Stimulated activated CD4-positive, alpha-beta T cell treated with anti-CD3 and anti-CD28 coated beads, Interleukin-15, amount 100 ng/mL, for 1 hour (primary cell): ENCODE results near the gene WNT6.

Experiments used
- DNase-seq, 2 donors: peaks; one replicate each; pipeline ENCODE4 v3.0.0-alpha.2; 2020; ENCODE audit warnings: low read depth in 1 of 2, low spot score in 1 of 2

The WNT6 gene

DNA sequence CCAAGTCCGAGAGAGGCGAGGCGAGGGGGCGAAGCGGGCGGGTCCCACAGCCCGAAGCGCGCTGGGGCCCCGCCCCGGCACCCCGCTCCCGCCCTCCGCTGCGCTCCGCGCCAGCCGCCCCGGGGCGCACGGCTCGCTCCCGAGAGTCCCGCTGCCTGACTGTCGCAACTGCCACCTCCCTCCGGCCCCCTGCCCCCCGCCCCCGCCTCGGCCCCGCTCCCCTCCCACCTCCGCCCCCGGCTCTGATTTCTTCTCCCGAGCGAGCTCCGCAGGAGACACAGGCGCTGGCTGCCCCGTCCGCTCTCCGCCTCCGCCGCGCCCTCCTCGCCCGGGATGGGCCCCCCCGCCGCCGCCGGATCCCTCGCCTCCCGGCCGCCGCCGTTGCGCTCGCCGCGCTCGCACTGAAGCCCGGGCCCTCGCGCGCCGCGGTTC lies at the start of gene WNT6:
Gene WNT6, plus strand, starts transcription at position 250 of the 432 bp plus-strand sequence. CDS start 233 bp downstream, outside the sequence.
- no peak for DNase-seq

DNA sequence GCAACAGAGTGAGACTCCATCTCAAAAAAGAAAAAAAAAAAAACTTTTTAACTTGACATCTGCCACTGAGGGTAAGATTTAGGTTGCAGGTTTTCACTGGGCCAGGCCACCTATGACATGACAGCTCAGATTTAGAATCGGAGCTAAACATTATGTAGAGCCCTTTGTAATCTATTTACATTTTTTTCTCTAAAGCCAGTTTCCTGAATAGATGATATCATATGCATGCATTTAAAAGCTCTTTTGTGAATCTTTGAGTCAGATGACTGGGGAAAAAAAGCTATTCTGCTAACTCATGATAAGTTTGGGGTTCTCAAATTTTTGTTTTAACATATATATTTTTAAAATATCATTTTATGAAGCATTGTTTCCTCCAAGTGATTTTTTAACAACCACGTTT lies 49.3 kb upstream of the WNT6 start:
- no peak for DNase-seq

DNA sequence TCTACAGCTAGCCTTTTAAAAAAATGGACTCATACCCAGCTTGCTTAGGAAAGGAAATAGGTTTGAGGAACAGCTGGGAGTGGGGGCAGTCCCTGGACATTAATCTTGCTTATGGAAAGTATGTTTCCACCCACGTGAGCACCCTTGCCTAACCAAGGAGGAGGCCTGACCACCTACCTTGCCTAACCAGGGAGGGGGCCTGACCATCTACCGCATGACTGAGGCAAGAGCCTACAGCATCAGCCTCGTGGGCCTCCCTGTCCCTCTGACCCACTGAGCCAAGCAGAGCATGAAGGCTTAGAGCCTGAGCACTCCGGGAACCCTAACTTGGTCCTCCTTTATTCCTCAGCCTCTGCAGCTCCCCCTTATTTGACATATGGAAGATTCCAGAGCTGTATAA lies 48.2 kb upstream of the WNT6 start:
- no peak for DNase-seq

DNA sequence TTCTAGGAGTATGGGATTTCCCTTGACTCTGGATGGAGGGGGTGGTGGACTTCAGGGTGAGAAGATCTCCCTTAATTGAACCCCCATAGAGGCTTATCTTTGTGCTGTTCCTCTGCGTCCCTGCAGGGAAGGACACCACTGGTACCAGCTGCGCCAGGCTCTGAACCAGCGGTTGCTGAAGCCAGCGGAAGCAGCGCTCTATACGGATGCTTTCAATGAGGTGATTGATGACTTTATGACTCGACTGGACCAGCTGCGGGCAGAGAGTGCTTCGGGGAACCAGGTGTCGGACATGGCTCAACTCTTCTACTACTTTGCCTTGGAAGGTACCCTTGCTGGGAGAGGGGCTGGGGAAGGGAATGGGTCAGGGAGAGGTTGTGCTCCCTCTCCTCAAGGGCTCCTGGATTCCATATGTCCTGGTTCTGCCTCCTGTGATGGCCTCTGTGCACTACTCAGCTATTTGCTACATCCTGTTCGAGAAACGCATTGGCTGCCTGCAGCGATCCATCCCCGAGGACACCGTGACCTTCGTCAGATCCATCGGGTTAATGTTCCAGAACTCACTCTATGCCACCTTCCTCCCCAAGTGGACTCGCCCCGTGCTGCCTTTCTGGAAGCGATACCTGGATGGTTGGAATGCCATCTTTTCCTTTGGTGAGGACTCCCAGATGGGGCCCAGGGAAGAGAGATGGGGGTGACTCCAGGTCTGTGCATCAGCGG lies 47.3 kb upstream of the WNT6 start:
- no peak for DNase-seq

DNA sequence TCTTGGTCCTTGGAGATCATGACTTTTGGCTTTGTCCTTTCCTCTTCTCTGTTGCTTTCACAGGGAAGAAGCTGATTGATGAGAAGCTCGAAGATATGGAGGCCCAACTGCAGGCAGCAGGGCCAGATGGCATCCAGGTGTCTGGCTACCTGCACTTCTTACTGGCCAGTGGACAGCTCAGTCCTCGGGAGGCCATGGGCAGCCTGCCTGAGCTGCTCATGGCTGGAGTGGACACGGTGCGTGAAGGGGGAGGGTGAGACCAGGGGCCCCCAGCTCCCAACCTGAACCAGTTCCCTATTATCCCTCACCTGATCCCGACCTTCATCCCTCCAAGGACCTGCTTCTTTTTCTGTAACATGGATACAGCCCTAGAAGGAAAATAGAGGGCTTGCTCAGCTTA lies 46.7 kb upstream of the WNT6 start:
- DNase-seq = no peak

DNA sequence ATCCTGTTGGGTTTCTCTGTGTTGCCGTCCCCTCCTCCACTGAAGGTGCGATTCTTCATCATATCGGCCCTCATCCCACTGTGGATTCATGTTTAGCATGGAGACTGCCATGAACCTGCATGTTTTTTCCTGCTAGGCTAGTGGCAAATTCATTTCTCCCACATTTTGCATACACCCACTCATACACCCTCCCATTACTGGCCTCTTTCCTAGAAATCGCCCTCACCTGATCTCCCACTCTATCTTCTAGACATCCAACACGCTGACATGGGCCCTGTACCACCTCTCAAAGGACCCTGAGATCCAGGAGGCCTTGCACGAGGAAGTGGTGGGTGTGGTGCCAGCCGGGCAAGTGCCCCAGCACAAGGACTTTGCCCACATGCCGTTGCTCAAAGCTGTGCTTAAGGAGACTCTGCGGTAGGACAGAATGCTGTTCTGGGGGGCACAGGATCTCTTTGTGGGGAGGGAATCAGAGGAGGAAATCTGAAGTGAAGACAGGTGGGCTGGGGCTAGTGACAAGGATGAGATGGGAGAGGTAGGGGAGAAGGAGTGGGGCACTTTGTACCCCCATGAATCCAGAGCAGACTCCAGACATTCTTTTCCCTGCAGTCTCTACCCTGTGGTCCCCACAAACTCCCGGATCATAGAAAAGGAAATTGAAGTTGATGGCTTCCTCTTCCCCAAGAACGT lies 45.7 kb upstream of the WNT6 start:
- DNase-seq = no peak

DNA sequence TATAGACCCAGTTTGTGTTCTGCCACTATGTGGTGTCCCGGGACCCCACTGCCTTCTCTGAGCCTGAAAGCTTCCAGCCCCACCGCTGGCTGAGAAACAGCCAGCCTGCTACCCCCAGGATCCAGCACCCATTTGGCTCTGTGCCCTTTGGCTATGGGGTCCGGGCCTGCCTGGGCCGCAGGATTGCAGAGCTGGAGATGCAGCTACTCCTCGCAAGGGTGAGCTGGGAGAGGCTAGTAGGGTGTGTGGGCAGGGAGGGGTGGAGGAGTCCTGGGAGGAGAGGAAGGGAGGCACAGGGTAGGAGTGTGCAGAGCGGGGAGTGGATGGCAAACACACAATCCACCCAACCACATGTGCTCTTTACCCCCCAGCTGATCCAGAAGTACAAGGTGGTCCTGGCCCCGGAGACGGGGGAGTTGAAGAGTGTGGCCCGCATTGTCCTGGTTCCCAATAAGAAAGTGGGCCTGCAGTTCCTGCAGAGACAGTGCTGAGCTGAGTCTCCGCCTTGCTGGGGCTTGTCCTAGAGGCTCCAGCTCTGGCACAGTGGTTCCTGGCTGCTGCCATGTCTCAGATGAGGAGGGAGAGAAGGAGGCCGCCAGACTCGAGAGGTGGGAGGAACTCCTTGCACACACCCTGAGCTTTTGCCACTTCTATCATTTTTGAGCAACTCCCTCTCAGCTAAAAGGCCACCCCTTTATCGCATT lies 44.9 kb upstream of the WNT6 start:
- DNase-seq = no peak

DNA sequence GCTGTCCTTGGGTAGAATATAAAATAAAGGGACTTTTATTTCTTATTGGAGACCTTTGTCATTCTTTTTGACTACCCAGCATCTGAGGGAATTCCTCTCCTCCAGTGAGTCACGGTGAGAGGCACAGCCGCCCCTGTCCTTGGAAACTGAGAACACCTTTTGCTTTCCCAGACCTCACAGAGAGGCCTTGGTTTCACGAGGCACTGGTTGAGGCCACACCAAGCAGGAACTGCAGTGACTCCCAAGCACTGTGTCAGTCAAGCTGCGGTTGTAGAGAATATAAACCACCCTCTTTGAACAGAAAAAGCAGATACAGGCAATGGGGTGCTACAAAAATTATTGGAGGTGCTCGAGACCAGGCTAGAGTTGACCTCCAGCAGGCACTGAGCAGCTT lies 44.4 kb upstream of the WNT6 start:
- no peak for DNase-seq

DNA sequence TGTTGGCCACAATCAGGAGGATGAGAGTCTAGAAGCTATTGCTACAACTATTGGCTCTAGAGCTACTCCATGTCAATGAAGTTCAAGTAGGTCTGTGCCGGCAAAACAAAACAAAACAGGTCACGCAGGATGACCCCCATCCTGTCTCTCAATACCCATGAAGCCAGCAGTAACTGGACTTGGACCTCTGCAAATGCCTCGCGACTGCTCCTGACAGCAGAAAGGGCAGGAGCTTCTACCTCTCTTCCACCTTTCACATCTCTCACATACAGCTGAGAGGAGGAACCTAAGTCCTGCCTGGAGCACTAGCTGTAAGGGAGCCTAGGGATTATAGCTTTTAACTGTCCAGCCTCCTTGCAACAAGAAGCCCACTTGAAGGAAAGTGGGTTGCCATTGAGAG lies 44.0 kb upstream of the WNT6 start:
- DNase-seq = no peak

DNA sequence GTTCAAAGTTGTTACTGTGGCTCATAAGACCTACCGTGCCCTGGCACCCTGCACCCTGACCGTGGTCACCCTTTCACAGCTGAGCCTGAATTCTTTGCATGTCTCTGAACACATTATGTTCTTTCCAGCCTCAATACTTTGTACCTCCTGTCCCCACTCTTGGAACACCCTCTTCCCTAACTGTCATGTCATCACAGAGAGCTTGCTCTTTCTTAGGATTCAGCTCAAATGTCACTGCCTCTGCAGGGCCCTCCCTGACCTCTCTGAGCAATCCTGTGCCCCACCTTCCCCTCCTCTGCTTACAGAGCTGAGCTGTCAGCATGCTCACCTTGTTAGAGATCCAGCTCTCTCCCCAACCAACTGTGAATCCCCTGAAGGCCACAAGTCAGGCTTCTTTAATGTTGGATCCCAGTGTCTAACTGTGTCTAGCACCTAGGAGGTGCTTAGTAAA lies 43.0 kb upstream of the WNT6 start:
- no peak for DNase-seq

DNA sequence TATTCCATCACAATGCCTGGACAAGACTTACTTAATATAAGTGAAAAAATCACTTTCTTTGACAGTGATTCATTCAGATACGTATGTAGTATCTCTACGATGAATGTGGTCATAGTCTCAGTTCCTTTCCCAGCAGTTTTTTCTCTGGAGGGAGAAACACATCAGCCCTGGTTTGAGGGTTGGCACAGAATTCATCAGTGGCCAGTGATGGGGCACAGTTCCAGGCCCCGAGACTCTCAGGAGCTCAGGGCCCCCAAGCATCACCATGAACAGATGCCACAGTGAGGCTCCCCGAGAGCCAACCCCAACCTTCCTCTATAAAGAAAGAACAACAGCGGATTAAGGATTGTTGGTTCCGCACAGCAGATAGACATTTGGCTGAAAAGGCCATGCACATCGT lies 40.5 kb upstream of the WNT6 start:
- no peak for DNase-seq

DNA sequence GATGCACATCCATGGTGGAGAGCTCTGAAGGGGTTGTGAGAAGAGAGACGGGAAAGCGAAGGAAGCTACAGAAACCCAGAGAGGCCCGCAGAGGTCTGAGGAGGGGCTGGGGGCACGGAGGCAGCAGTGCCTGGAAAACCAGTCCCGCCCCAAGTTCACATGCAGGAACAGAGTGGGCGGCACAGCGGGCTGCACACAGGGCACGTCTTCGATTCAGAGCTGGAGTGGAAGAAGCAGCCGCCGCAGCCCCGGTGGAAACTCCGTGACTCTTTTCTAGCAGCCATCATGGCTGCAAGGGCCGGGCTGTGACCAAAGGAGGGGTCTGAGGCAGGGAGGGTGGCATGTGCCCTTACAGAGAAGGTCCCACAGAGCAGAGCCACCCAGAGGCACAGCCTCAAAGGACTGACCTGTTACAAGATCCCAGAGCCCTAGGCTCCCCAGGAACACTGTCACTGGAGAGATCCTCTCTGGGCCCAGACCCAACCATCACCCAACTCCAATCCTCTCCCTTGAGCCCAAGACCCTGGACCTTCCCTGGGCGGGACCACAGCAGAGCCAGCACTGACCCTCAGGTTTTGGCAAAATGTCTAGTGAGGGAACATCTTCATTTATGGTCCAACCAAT lies 38.7 kb upstream of the WNT6 start:
- no peak for DNase-seq

DNA sequence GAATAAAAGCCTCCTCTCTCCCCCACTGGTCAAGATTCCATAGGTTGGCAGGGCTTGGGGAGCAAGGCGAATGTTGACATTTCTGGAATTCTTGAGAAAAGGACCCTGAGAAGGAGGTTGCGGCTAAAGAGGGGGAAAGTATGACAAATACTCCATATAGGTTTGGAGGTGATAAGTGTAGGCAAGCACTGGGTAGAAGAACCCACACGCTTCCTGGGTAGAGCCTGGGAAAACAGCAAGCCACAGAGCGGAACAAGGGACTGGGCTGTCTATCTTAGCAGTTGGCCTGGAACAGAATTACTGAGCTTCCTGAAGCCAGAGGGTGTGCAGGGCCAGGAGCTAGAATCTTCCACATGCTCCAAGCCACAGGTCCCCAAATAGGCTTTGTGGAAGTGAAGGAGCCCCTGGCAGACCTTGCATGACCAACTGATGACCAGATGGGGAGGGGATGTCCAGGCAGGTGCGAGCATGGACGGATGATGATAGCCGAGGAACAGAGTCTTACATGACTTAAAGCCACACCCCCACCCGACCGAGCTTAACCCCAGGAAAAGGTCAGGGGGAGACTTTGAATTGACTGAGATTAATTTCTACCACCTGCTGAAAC lies 37.9 kb upstream of the WNT6 start:
- DNase-seq = no peak

DNA sequence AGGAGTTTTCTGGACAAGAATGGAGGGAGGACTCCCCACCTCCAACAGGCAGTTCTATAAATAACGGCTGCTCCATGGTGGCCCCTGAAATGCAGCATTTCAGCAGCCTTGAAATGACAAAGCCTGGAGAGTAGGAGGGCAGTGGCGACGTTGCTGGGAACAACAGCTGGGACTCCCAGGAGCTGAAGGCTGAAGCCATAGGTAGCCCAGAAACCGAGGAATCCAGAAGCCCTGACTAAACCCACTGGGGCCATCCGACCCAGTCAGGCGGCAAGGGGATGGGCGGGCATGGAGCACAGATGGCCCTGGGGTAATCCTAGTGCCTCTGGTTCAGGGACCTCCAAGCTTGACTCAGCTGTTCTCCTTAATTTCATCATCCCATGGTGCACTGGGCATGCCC lies 37.0 kb upstream of the WNT6 start:
- no peak for DNase-seq

DNA sequence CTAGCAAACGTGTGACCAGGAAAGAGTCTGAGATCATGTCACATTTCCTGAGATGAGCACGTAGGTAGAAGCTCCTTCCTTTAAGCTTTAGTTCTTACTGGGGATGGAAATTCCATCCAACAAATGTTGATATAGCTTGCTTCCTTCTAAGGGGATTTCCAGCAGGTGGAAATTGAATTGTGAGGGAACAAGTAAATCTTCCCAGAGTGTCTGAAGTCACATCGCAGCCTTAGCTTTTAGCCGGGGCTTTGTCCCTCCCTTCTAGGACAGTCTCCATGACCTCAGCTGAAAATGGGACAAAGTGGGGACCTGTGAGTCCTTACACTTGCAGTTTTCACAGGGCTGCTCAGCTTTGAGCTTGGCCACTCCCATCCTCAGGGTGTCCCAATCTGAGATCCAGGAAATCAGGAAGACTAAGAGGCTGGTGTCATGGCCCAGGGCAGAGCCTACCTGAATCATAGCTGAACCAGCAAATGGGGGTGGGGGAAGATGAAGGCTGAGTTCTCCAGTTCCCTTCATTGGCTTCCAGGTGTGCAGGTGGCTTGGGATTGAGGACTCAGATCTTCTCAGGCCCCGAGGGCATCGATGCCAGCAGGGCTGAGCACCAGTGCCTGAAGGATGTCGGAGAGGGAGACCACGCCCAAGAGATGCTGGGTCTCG lies 36.3 kb upstream of the WNT6 start:
- DNase-seq = no peak

DNA sequence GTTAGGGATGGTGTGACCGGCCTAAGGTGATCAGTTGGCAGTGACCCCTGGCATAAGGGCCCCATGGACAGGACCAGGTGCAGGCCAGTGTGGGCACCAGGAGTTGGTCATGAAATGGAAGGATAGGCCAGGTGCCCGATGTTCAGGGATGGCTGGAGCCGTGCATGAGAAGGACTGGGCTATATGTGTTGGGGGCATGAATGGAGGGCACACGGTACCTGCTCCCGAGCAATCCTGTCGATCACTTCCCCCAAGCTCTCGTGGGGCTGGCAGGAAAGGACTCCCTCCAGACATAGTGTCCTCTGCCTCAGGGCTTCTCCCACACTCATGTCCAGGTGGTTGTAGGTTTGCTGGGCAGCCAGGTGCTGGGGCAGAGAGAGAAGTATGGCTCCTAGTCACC lies 35.6 kb upstream of the WNT6 start:
- no peak for DNase-seq

DNA sequence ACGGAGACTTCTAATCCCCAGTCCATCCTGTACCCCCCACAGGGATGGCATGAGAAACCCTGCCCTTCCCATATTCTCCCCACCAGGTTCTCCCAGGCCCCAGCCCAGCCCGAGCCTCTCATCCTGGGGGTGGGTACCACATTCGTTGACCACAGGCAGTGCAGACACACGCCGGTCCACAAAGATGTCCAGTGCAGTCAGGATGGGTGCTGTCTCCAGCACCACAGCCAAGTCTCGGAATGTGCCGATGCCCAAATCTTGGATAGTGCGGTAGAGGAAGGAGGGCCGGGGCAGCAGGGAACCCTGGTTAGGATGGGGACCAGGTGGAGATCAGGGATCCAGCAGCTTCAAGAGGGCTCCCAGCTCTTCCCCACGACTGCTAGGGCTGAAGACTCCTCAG lies 32.8 kb upstream of the WNT6 start:
- DNase-seq = no peak

DNA sequence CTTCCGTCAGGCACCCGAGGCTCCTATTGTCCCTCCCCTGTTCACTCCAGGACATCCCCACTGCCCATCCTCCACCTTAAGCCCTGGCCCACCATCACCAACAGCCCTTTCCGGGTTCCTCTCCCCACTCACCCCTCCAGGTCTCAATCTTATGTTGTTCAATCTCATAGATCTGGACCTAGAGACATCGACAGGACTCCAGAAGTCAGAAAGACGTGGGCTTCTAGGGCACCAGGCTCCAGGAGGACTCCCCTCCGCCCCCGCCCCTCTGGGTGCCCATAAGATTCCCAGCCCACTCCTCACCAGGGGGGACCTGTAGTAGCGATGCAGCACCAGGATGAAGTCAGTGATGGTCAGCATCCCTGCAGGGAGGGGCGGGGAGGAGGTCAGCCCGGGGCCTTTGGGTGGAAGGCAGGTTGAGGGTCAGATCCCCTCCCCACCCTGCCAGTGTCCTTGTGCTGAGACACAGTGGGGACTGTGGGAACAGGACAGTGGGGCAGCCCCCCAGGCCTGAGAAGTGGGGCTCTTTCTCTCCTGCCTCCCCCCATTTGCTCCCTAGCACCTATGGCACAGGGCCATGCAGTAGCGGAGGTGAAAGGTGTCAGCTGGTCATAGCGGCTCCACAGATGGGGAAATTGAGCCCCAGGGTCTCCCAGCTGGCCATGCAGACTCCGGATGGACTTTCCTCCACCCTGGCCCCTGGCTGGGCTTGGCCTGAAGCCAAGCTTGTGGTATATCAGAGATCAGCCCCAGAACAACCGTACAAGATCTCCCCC lies 31.7 kb upstream of the WNT6 start:
- no peak for DNase-seq

DNA sequence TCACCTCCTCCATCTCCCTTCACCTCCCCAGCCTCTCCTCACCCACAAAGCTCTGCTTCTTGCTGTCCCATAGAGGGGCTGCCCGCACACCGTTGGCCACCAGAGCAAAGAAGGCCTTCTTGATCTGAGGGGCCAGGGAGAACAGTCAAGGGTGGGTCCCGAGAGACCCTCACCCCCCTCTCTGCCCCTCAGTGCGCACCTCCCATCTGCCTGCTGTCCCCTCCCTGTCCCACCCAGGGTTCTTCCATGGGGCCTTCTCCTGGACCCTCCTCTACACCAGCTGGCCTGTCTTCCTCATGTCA lies 31.2 kb upstream of the WNT6 start:
- no peak for DNase-seq

DNA sequence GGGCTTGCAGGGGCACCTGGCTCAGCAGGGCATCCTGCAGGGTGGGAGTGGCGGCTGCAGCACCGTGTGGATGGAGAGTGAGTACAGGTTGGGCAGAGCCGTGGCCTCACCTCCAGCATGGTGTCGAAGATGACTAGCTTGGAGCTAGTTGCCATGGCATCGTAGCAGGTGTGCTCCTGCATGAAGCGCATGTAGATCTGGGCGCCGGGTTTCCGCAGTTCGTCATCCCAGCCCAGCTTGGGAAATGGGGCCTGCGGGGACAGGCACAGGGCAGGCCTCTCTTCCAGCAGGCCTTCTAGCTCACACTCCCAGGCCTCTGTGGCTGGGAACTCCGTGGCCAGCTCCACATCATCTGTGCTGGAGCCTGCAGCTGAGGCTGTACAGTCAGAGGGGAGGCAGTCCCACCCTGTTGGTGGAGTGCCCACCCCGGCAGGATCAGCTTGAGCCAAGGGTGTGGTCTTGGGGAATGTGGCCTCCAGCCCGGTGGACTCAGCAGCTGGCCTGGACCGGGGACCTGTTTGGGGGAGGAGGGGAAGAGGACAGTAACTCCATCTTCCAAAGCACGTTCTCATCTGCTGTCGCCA lies 29.6 kb upstream of the WNT6 start:
- no peak for DNase-seq
